Measurements from ENCODE around the gene ACTL10.

Gene ACTL10

GRCh38 chr20:33664085-33664761 is 2.5 kb upstream of the ACTL10 start:
- no peak for TF ChIP-seq CTCF (IDR thresholded peaks at IDR 0.05; ENCODE audit: insufficient read depth, missing control alignments)
- DNase-seq (ENCODE audit: insufficient read length, low spot score) (no peak), FAIRE-seq (no peak)

- FAIRE-seq (no peak), DNase-seq (ENCODE audit: insufficient read length, low spot score) (no peak)
- TF ChIP-seq CTCF (IDR thresholded peaks at IDR 0.05; ENCODE audit: insufficient read depth, missing control alignments) = no peak
These were observed 2.0 kb upstream of the ACTL10 start for GRCh38 chr20:33664762-33665144.

GRCh38 chr20:33667245-33667675 is 517 bp downstream of the ACTL10 start:
- DNase-seq (ENCODE audit: insufficient read length, low spot score) = no peak
- FAIRE-seq = no peak

GRCh38 chr20:33667676-33668465 is 1.1 kb downstream of the ACTL10 start:
- TF ChIP-seq CTCF (IDR thresholded peaks at IDR 0.05; ENCODE audit: insufficient read depth, missing control alignments) = peak; percentile 28
- FAIRE-seq (no peak), DNase-seq (ENCODE audit: insufficient read length, low spot score) (peak; percentile 89)

More at GRCh38 chr20:33667245-33667675, 517 bp downstream of the ACTL10 start:
- TF ChIP-seq CTCF (IDR thresholded peaks at IDR 0.05; ENCODE audit: insufficient read depth, missing control alignments) = no peak

GRCh38 chr20:33668466-33669155 is 1.9 kb downstream of the ACTL10 start:
- no peak for TF ChIP-seq CTCF (IDR thresholded peaks at IDR 0.05; ENCODE audit: insufficient read depth, missing control alignments)
- no peak for DNase-seq (ENCODE audit: insufficient read length, low spot score)
- no peak for FAIRE-seq

GRCh38 chr20:33669224-33669623 is 2.5 kb downstream of the ACTL10 start:
- DNase-seq (ENCODE audit: insufficient read length, low spot score) (no peak), FAIRE-seq (no peak)
- TF ChIP-seq CTCF (IDR thresholded peaks at IDR 0.05; ENCODE audit: insufficient read depth, missing control alignments) = no peak

All from D721Med (cell line).